HG02973 (cell line): ENCODE data around the gene LAMC2.

Experiments used
- ATAC-seq: cut with Tn5 transposase; IDR thresholded peaks from one replicate; pipeline ENCODE4 v1.9.1; 2021; ENCODE audit warnings: moderate library complexity; ENCODE audit not compliant: unreplicated experiment

The LAMC2 gene

DNA sequence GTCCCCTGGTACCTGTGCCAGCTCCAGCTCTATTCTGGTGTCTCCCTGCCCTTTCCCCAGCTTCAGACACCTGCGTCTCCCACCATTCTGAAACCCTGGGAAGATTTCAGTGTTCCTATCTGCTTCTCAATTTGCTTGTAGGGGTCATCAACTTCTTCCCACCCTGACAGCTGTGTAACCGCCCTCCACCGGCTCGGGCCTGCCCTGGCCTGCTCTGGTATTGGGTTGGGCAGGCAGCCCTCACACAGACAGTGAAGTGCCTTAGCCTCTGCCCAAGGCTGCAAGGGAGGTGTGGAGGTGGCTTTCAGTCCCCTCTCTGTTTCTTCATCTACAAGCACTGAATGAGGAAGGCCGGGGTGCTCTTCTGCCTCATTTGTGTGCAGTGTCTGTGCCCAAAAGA lies 97.2 kb downstream of the LAMC2 start:
- ATAC-seq = no peak

GRCh38 chr1:183284086-183284485 lies 98.0 kb downstream of the LAMC2 start:
- ATAC-seq = no peak

DNA sequence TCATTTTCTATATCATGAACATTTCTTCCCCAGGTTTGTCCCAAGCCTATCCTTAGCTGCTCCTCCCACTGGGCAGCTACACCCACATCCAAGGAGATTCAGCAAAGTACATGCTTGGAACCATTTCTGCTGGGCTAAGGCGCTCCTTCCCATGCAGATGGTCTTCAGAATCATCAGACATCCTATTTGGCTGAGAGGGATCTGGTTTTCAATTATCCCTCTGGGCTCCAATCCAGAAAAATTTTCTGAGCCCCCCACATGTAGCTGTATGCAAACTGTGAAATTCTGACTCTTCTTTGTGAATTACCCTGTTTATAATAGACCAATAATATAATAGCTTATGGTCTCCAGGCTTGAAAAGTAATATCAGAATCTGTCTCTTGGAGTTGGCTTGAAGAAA lies 99.2 kb downstream of the LAMC2 start:
- ATAC-seq = no peak

- no peak for ATAC-seq
Observed at GRCh38 chr1:183285746-183286145, 99.7 kb downstream of the LAMC2 start.

DNA sequence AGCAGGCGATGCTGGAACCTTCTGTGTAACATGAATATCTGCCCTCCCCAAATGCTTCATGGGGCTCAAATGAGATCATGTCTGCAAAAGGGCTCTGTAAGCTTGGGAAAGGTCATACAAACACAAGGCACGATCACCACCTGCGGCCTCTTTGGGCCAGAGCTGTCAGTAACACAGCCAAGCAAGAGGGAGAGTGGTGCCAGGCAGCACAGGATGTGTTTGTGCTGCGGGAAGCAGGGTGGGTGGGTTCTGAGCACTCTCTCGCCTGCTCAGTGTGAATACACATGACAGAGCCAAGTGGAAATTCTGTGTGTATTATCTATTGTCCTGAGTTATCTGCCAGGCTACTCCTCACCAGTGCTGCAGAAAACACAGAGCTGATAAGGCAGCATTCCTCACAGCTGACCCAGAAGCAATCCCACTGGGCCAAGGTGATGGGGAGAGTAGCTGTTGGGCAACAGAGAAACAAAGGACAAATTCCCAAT lies 101.2 kb downstream of the LAMC2 start:
- no peak for ATAC-seq

- ATAC-seq = no peak
Observed at GRCh38 chr1:183288583-183288982, 102.5 kb downstream of the LAMC2 start.

DNA sequence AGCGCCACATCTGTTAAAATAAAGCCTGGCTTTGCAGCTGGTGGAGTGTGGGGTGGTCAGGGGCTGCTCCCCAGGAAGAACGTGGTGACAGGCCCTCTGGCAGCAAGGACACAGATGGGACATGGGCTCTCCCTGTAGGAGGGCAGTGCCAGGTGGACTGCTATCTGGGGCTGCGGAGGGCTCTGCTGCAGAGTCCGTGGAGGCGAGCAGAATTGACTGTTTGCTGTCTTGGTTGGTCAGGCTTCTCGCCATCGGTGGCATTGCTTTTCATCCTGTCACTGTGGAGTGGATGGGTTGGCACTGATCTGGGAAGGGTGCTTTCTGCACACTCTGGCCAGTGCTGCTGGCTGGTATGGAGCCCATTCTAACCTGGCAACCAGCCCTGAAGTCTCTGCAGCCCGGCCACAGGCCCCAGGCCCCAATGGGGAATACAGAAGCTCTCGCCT lies 103.0 kb downstream of the LAMC2 start:
- ATAC-seq = no peak

- no peak for ATAC-seq
Observed at GRCh38 chr1:183290628-183291027, 104.6 kb downstream of the LAMC2 start.

DNA sequence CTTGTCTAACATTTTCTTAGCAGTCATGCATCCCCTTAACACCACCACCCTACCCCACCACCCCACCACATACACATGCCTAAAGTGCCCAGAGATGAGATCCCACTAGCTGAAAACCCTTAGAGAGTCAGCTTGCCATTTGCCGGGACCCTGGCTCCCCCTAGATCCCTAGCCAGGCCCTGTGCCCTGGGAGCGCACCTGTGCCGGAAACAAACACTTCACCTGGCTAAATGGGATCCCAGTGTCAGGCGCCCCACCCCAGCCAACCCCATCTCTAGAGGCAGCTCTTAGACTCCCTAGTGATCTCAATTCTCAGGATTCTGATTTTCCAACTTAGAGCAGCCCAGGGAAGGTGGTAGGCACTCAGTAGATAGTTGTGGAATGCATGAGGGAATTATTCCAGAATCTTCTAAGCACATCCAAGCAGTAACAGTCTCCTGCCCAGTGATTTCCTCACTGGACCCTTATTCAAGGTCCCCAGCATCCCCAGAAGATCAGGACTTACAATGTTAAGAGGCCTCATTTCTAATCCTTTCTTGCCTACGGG lies 105.2 kb downstream of the LAMC2 start:
- no peak for ATAC-seq

DNA sequence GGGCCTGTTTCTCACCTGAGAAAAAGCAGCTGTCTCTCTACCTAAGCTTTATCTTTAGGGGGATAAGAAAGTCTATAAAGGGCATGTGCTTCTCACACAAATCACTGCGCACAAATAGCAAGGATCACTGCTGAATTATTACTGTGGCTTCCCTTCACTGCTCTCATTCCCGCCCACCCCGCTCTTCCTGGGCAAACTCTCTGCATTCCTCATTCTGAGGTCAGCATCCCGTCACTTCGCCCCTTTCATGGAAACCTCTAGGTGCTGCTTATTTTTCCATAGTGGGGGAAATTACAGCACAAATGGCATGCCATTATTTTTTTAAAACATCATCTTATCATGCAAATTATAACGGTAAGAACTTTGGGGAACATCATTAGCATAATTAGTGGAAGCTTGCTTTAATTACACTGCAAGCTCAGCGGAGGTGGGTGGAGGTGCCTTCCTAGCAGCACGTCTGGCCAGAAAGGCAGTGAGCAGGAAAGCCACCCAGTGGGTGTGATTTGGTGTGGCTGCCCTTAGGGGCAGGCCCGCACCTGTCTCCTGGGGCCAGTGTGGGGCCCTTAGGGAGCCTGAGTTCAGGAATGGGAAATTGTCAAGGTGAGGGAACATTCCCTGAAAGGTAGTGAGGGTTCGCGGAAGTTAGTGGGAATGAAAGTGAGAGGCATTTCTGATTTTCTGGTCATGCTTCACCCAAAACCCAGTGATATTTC lies 105.9 kb downstream of the LAMC2 start:
- ATAC-seq = no peak

- ATAC-seq = no peak
Observed at GRCh38 chr1:183293241-183293640, 107.2 kb downstream of the LAMC2 start.

DNA sequence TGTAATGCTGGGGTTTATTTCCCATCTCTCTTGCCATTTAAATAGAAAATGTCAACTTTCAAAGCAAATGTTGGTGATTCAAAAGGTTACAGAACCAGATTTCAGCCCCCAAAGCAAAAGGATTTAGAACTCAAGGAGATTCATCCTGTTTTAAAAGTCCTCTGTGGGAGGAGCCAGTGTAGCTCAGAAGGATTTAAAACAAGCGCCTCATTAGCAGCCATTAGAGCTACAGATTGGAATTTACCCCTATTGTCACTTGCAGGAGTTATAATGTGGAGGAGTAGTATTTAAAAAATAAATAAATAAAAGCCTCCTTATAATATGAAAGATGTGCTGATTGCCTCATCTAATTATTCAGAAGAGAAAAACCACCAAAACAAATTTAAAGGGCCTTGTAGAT lies 107.8 kb downstream of the LAMC2 start:
- ATAC-seq = no peak
